ENCODE results near the gene CLTA. TPM values are rescaled to one million over a fixed set of nuclear protein-coding genes. Genes with fewer than 3 reads are reported as not detected.

The CLTA gene
- total RNA-seq, 1 experiment from 2014 or later, result 195 TPM

GRCh38 chr9:36166168-36166927 is 24.4 kb upstream of the CLTA start:
- Histone ChIP-seq H2BK120ac (ENCODE audit: low read depth, low read length, poor library complexity, severe bottlenecking) (no peak overlapping the region), H3T11ph (ENCODE audit: low read length) (no peak overlapping the region), H3K18ac (ENCODE audit: insufficient read length, low read depth, low read length) (no peak overlapping the region), H3K79me1 (ENCODE audit: insufficient read depth, low read depth, low read length, poor library complexity, severe bottlenecking) (no peaks in the 10 kb centered on the region), H3K4ac (ENCODE audit: low read depth, low read length) (no peak overlapping the region), H4K5ac (ENCODE audit: insufficient read length, low read depth, low read length) (no peak overlapping the region), H2BK12ac (ENCODE audit: insufficient read length, low read depth, low read length) (no peak overlapping the region), H3K27me3 (ENCODE audit: insufficient read depth, low read length) (no peaks in the 10 kb centered on the region), H3K4me1 (ENCODE audit: insufficient read depth, low read length) (peaks cover 10% of the 10 kb centered on the region), H2BK15ac (ENCODE audit: low read depth, low read length) (no peak overlapping the region; the same call in 1 of the 2 replicates), H4K8ac (replicated peaks; ENCODE audit: insufficient read length, low read depth, low read length) (no peak overlapping the region), H4K20me1 (ENCODE audit: control insufficient read depth, insufficient read depth, insufficient read length) (no peaks in the 10 kb centered on the region), H3K14ac (ENCODE audit: insufficient read depth, low read length) (no peak overlapping the region), H2AK5ac (ENCODE audit: insufficient read length, low read length) (no peak overlapping the region), H3K9ac (ENCODE audit: extremely low read depth, insufficient read length, low read length) (no peak overlapping the region), H3K27ac (ENCODE audit: insufficient read length, low read depth, low read length) (no peak overlapping the region), H2BK5ac (ENCODE audit: insufficient read length, low read length) (no peak overlapping the region), H3K23me2 (ENCODE audit: insufficient read length, low read depth, low read length, poor library complexity, severe bottlenecking) (no peaks in the 10 kb centered on the region), H2AFZ (ENCODE audit: low read length) (no peak overlapping the region), H3K9me3 (ENCODE audit: control insufficient read depth, low read depth, low read length) (no peaks in the 10 kb centered on the region), H3K23ac (ENCODE audit: insufficient read length, low read depth, low read length) (no peak overlapping the region), H3K79me2 (ENCODE audit: insufficient read depth, low read length) (no peaks in the 10 kb centered on the region), H2BK20ac (ENCODE audit: low read depth, low read length, poor library complexity, severe bottlenecking) (no peak overlapping the region), H4K91ac (ENCODE audit: insufficient read length, low read depth, low read length) (no peak overlapping the region), H3K4me2 (ENCODE audit: insufficient read depth, insufficient read length, low read length) (peak overlapping the region; percentile 28), H3K56ac (ENCODE audit: insufficient read length, low read depth, low read length) (no peak overlapping the region)
- H3K9me3 Mint-ChIP-seq, result no peaks in the 10 kb centered on the region; a peak in 1 of 5 replicates
- H3K4me1 Mint-ChIP-seq, result peaks cover 32 to 42% of the 10 kb centered on the region in 2 experiments
- TF ChIP-seq CTCF (conservative IDR thresholded peaks at IDR 0.05), result peak; percentile 98
- peak; percentile 89 for DNase-seq
- H3K4me3 Mint-ChIP-seq, result peak overlapping the region; percentile 64 to 72
- no CpG with 5 or more reads among the region's 58 CpGs for WGBS (ENCODE audit: extremely low coverage, insufficient read length, low lambda C conversion rate)
- peaks cover 28% of the 10 kb centered on the region for H3K27me3 Mint-ChIP-seq (ENCODE audit: low read depth)
- H3K27ac Mint-ChIP-seq, result no peak overlapping the region
- peaks cover 0 to 3% (median 0%) of the 10 kb centered on the region in 3 experiments; a peak in 1 of 7 replicates for H3K36me3 Mint-ChIP-seq (ENCODE audit: insufficient read depth in 1 of 3, low read depth in 3 of 3)

Measured in H9 (cell line).